Dendritic cell treated with granulocyte-macrophage colony-stimulating factor and Interleukin-4, amounts not matched to agents 40 ng/mL and 50 ng/mL, for 4 days (primary cell): ENCODE results near the gene DUSP16.

Experiments used
- H3K27ac Mint-ChIP-seq: one replicate; pipeline ENCODE4 v1.8.0; 2022; ENCODE audit warnings: mild to moderate bottlenecking, mixed read lengths
- H3K27me3 Mint-ChIP-seq: one replicate; pipeline ENCODE4 v1.8.0; 2022; ENCODE audit warnings: mild to moderate bottlenecking, mixed read lengths
- H3K36me3 Mint-ChIP-seq: one replicate; pipeline ENCODE4 v1.8.0; 2022; ENCODE audit warnings: low read depth, mixed read lengths
- H3K4me1 Mint-ChIP-seq: one replicate; pipeline ENCODE4 v1.8.0; 2022; ENCODE audit warnings: low read depth, mixed read lengths
- H3K4me3 Mint-ChIP-seq: one replicate; pipeline ENCODE4 v1.8.0; 2022; ENCODE audit warnings: mild to moderate bottlenecking, moderate library complexity, mixed read lengths
- H3K9me3 Mint-ChIP-seq: one replicate; pipeline ENCODE4 v1.8.0; 2022; ENCODE audit warnings: mixed read lengths
- intact Hi-C: fragments of 100-400 bp; cut with micrococcal nuclease; formaldehyde crosslinking; loops from one replicate; pipeline ENCODE4 v1.15.0; 2022

DUSP16 gene

GRCh38 chr12:12442548-12443071 is 120.1 kb downstream of the DUSP16 start:
- Mint-ChIP-seq H3K27me3 (no peaks in the 10 kb centered on the region), H3K9me3 (no peaks in the 10 kb centered on the region), H3K4me3 (no peak overlapping the region), H3K27ac (no peak overlapping the region), H3K36me3 (peaks cover 6% of the 10 kb centered on the region), H3K4me1 (peaks cover 16% of the 10 kb centered on the region)
- intact Hi-C loops: no loop called here

- no peaks in the 10 kb centered on the region for H3K27me3 Mint-ChIP-seq
- no peak overlapping the region for H3K4me3 Mint-ChIP-seq
- H3K9me3 Mint-ChIP-seq: peaks cover 5% of the 10 kb centered on the region
- no peak overlapping the region for H3K27ac Mint-ChIP-seq
- peaks cover 12% of the 10 kb centered on the region for H3K4me1 Mint-ChIP-seq
- H3K36me3 Mint-ChIP-seq: peaks cover 13% of the 10 kb centered on the region
- intact Hi-C loops: no loop called here
Observed at GRCh38 chr12:12441843-12442461, 120.7 kb downstream of the DUSP16 start.

GRCh38 chr12:12441429-12441807 is 121.2 kb downstream of the DUSP16 start:
- Mint-ChIP-seq H3K4me1 (peaks cover 7% of the 10 kb centered on the region), H3K27me3 (no peaks in the 10 kb centered on the region), H3K9me3 (peaks cover 7% of the 10 kb centered on the region), H3K27ac (no peak overlapping the region), H3K36me3 (peaks cover 16% of the 10 kb centered on the region), H3K4me3 (no peak overlapping the region)
- intact Hi-C loops: no loop called here

- Mint-ChIP-seq H3K4me3 (no peak overlapping the region), H3K27me3 (no peaks in the 10 kb centered on the region), H3K4me1 (peaks cover 1% of the 10 kb centered on the region), H3K36me3 (peaks cover 14% of the 10 kb centered on the region), H3K9me3 (peaks cover 7% of the 10 kb centered on the region), H3K27ac (no peak overlapping the region)
- intact Hi-C loops: no loop called here
Observed at GRCh38 chr12:12440784-12441428, 121.8 kb downstream of the DUSP16 start.

GRCh38 chr12:12439636-12440035 is 123.0 kb downstream of the DUSP16 start:
- no peak overlapping the region for H3K4me3 Mint-ChIP-seq
- H3K9me3 Mint-ChIP-seq: peaks cover 7% of the 10 kb centered on the region
- intact Hi-C loops: no loop called here
- H3K27me3 Mint-ChIP-seq: no peaks in the 10 kb centered on the region
- no peaks in the 10 kb centered on the region for H3K4me1 Mint-ChIP-seq
- no peak overlapping the region for H3K27ac Mint-ChIP-seq
- peaks cover 12% of the 10 kb centered on the region for H3K36me3 Mint-ChIP-seq

- no peak overlapping the region for H3K4me3 Mint-ChIP-seq
- no peaks in the 10 kb centered on the region for H3K27me3 Mint-ChIP-seq
- no peaks in the 10 kb centered on the region for H3K4me1 Mint-ChIP-seq
- H3K9me3 Mint-ChIP-seq: peaks cover 7% of the 10 kb centered on the region
- H3K27ac Mint-ChIP-seq: no peak overlapping the region
- intact Hi-C loops: no loop called here
- peaks cover 12% of the 10 kb centered on the region for H3K36me3 Mint-ChIP-seq
Observed at GRCh38 chr12:12436831-12437345, 125.8 kb downstream of the DUSP16 start.

GRCh38 chr12:12433203-12433731 is 129.4 kb downstream of the DUSP16 start:
- H3K27ac Mint-ChIP-seq: no peak overlapping the region
- H3K4me1 Mint-ChIP-seq: no peaks in the 10 kb centered on the region
- H3K4me3 Mint-ChIP-seq: no peak overlapping the region
- H3K9me3 Mint-ChIP-seq: peaks cover 7% of the 10 kb centered on the region
- no peaks in the 10 kb centered on the region for H3K27me3 Mint-ChIP-seq
- intact Hi-C loops: no loop called here
- H3K36me3 Mint-ChIP-seq: peaks cover 12% of the 10 kb centered on the region

GRCh38 chr12:12432364-12432763 is 130.3 kb downstream of the DUSP16 start:
- intact Hi-C loops: no loop called here
- Mint-ChIP-seq H3K9me3 (peaks cover 6% of the 10 kb centered on the region), H3K27ac (no peak overlapping the region), H3K4me3 (no peak overlapping the region), H3K36me3 (peaks cover 7% of the 10 kb centered on the region), H3K27me3 (no peaks in the 10 kb centered on the region), H3K4me1 (no peaks in the 10 kb centered on the region)

GRCh38 chr12:12428961-12429657 is 133.6 kb downstream of the DUSP16 start:
- Mint-ChIP-seq H3K9me3 (peaks cover 5% of the 10 kb centered on the region), H3K4me3 (no peak overlapping the region), H3K27ac (no peak overlapping the region), H3K36me3 (peaks cover 8% of the 10 kb centered on the region), H3K27me3 (no peaks in the 10 kb centered on the region), H3K4me1 (no peaks in the 10 kb centered on the region)
- intact Hi-C loops: no loop called here

- peaks cover 18% of the 10 kb centered on the region for H3K36me3 Mint-ChIP-seq
- H3K9me3 Mint-ChIP-seq: peaks cover 15% of the 10 kb centered on the region
- no peak overlapping the region for H3K4me3 Mint-ChIP-seq
- no peak overlapping the region for H3K27ac Mint-ChIP-seq
- no peaks in the 10 kb centered on the region for H3K27me3 Mint-ChIP-seq
- H3K4me1 Mint-ChIP-seq: no peaks in the 10 kb centered on the region
- intact Hi-C loops: no loop called here
Observed at GRCh38 chr12:12428047-12428446, 134.6 kb downstream of the DUSP16 start.

- Mint-ChIP-seq H3K4me3 (no peak overlapping the region), H3K4me1 (no peaks in the 10 kb centered on the region), H3K27ac (no peak overlapping the region), H3K27me3 (no peaks in the 10 kb centered on the region), H3K9me3 (peaks cover 16% of the 10 kb centered on the region), H3K36me3 (peaks cover 20% of the 10 kb centered on the region)
- intact Hi-C loops: no loop called here
Observed at GRCh38 chr12:12427568-12427967, 135.1 kb downstream of the DUSP16 start.

GRCh38 chr12:12425616-12426015 is 137.0 kb downstream of the DUSP16 start:
- H3K4me3 Mint-ChIP-seq: no peak overlapping the region
- H3K9me3 Mint-ChIP-seq: peaks cover 33% of the 10 kb centered on the region
- H3K36me3 Mint-ChIP-seq: peaks cover 30% of the 10 kb centered on the region
- intact Hi-C loops: no loop called here
- no peaks in the 10 kb centered on the region for H3K4me1 Mint-ChIP-seq
- no peak overlapping the region for H3K27ac Mint-ChIP-seq
- no peaks in the 10 kb centered on the region for H3K27me3 Mint-ChIP-seq

- no peak overlapping the region for H3K4me3 Mint-ChIP-seq
- H3K4me1 Mint-ChIP-seq: no peaks in the 10 kb centered on the region
- no peaks in the 10 kb centered on the region for H3K27me3 Mint-ChIP-seq
- H3K9me3 Mint-ChIP-seq: peaks cover 36% of the 10 kb centered on the region
- H3K27ac Mint-ChIP-seq: no peak overlapping the region
- peaks cover 32% of the 10 kb centered on the region for H3K36me3 Mint-ChIP-seq
- intact Hi-C loops: no loop called here
Observed at GRCh38 chr12:12425001-12425400, 137.7 kb downstream of the DUSP16 start.
